Activated effector memory CD4-positive, alpha-beta T cell treated with Interleukin-2 at 50 U/mL for 16 hours (primary cell): ENCODE data around the gene ARHGAP18.

Source experiments
- DNase-seq: peaks from one replicate; pipeline ENCODE4 v3.0.0-alpha.2; 2020

ARHGAP18 gene

GRCh38 chr6:129665555-129665954 is 44.4 kb downstream of the ARHGAP18 start:
- no peak for DNase-seq

- no peak for DNase-seq
These were observed 46.4 kb downstream of the ARHGAP18 start for GRCh38 chr6:129663531-129663930.

GRCh38 chr6:129662980-129663431 is 47.0 kb downstream of the ARHGAP18 start:
- no peak for DNase-seq

- no peak for DNase-seq
These were observed 47.6 kb downstream of the ARHGAP18 start for GRCh38 chr6:129662406-129662766.

- DNase-seq: no peak
These were observed 48.2 kb downstream of the ARHGAP18 start for GRCh38 chr6:129661536-129662405.

GRCh38 chr6:129660346-129660676 is 49.7 kb downstream of the ARHGAP18 start:
- DNase-seq: no peak

GRCh38 chr6:129659590-129660345 is 50.2 kb downstream of the ARHGAP18 start:
- DNase-seq: no peak

- no peak for DNase-seq
These were observed 50.8 kb downstream of the ARHGAP18 start for GRCh38 chr6:129659167-129659566.

GRCh38 chr6:129657483-129657882 is 52.5 kb downstream of the ARHGAP18 start:
- DNase-seq: no peak

GRCh38 chr6:129655334-129655733 is 54.6 kb downstream of the ARHGAP18 start:
- DNase-seq: no peak

GRCh38 chr6:129653746-129654145 is 56.2 kb downstream of the ARHGAP18 start:
- DNase-seq: no peak

GRCh38 chr6:129653229-129653628 is 56.7 kb downstream of the ARHGAP18 start:
- DNase-seq: no peak

GRCh38 chr6:129651291-129651691 is 58.7 kb downstream of the ARHGAP18 start:
- no peak for DNase-seq

GRCh38 chr6:129648819-129649491 is 61.0 kb downstream of the ARHGAP18 start:
- no peak for DNase-seq

GRCh38 chr6:129647044-129647443 is 62.9 kb downstream of the ARHGAP18 start:
- no peak for DNase-seq

- DNase-seq: no peak
These were observed 63.3 kb downstream of the ARHGAP18 start for GRCh38 chr6:129646642-129647041.

GRCh38 chr6:129645830-129646579 is 64.0 kb downstream of the ARHGAP18 start:
- DNase-seq: no peak

GRCh38 chr6:129645106-129645829 is 64.7 kb downstream of the ARHGAP18 start:
- no peak for DNase-seq

GRCh38 chr6:129644567-129645015 is 65.4 kb downstream of the ARHGAP18 start:
- DNase-seq: no peak

- no peak for DNase-seq
These were observed 66.0 kb downstream of the ARHGAP18 start for GRCh38 chr6:129643968-129644367.

- no peak for DNase-seq
These were observed 66.8 kb downstream of the ARHGAP18 start for GRCh38 chr6:129643176-129643575.

GRCh38 chr6:129642322-129642721 is 67.7 kb downstream of the ARHGAP18 start:
- DNase-seq: no peak
